Measurements from ENCODE around the gene DUSP3.
"Not testable (repeated sequence)": the region's sequence is repeated elsewhere in the genome, so short reads cannot be mapped to it uniquely, and the experiment has no call there.

Gene DUSP3

GRCh38 chr17:43801844-43802243 lies 23.1 kb upstream of the DUSP3 start:
- no peak for DNase-seq (ENCODE audit: low read depth, low spot score)

DNA sequence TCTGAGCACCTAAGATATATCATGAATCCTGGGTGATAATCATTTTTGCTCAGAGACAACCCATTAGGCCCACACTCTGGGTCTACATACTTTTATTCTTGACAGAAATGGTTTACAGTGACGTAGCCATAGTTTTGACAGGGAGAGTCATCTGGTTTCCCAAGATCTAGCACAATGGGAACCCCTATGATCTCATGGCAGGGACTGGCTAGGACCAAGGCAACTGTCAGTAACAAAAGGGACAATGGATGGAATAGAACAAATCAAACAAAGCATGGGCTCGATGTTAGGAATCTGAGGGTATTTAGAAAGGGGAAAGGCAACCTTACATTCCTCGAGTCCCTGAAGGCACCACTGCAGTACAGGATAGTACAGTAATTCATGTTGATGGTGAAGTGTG lies 22.0 kb upstream of the DUSP3 start:
- no peak for DNase-seq (ENCODE audit: low read depth, low spot score)

GRCh38 chr17:43799047-43799446 lies 20.3 kb upstream of the DUSP3 start:
- DNase-seq (ENCODE audit: low read depth, low spot score), result no peak

DNA sequence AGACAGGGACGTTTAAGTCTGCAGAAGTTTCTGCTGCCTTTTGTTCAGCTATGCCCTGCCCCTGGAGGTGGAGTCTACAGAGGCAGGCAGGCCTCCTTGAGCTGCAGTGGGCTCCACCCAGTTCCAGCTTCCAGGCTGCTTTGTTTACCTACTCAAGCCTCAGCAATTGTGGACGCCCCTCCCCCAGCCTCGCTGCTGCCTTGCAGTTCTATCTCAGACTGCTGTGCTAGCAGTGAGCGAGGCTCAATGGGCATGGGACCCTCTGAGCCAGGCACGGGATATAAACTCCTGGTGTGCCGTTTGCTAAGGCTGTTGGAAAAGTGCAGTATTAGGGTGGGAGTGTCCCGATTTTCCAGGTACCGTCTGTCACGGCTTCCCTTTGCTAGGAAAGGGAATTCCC lies 19.2 kb upstream of the DUSP3 start:
- not testable (repeated sequence) for DNase-seq (ENCODE audit: low read depth, low spot score)

DNA sequence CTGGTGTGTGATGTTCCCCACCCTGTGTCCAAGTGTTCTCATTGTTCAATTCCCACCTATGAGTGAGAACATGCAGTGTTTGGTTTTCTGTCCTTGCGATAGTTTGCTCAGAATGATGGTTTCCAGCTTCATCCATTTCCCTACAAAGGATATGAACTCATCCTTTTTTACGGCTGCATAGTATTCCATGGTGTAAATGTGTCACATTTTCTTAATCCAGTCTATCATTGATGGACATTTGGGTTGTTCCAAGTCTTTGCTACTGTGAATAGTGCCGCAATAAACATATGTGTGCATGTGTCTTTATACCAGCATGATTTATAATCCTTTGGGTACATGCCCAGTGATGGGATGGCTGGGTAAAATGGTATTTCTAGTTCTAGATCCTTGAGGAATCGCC lies 13.9 kb upstream of the DUSP3 start:
- DNase-seq (ENCODE audit: low read depth, low spot score), result not testable (repeated sequence)

DNA sequence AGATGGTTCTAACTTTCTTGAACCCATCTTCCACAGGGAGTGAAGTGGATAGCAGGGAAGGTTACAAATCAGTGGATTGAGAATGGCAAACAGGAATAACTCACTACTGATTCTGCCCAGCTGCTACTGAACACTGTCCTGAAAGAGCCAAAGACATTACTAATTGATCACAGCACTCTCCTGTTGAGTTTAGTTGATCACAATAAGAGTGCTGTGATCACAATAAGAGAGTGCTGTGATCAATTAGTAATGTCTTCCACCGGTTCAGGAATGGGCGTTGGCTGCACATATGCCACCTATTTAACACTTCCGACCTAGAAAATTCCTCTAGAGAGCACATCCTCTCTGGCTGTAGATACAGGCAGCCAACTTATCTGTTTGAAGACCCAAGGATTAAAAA lies 12.8 kb upstream of the DUSP3 start:
- peak; percentile 36 for DNase-seq (ENCODE audit: low read depth, low spot score)

DNA sequence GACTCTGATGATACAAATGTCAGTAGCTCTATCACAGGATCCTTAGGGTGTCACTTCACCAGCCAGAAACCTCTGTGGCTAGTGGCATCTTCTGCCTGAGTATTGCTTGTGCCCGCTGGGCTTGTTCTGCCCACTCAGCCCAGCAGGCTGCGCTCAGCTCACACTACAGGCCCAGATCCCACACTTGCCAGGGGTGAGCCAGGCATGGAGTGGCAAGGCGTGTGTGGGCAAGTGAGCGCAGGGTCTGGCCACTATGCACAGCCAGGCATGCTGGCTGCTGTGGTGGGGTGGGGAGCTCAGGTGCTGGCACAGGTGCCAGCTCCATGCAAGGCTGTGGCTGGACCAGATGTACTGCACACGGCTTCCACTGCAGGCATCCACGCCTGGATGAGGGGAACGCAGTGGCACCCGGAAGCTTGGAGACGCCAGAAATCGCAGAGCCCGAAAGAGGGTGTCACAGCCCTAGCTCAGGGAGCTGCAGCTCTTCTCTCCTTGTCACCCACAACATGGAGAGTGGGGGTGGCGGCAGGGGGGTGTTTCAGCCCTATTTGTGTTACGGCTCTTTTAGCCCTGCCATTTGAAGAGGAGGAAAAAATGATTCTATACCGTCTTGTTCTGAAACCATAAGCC lies 11.6 kb upstream of the DUSP3 start:
- DNase-seq (ENCODE audit: low read depth, low spot score), result no peak

- DNase-seq (ENCODE audit: low read depth, low spot score), result no peak
Measured at GRCh38 chr17:43789482-43789881, 10.7 kb upstream of the DUSP3 start.

GRCh38 chr17:43788540-43788939 lies 9.8 kb upstream of the DUSP3 start:
- DNase-seq (ENCODE audit: low read depth, low spot score), result no peak

DNA sequence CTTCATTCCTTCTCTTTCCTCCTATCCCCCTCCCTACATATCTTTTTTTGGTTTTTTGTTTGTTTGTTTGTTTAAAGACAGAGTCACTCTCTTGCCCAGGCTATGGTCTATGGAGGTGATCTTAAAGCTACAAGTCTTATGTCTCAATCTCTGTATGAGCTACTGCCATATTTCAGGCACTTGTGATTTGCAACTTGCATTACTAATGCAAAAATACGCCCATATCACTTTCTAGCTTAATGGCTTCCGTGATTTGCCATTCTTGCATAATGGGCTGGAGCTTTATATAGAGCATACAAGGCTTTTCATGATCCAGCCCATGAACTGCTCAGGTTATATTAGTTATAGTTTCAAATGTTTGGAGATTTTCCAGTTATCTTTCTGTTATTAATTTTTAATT lies 9.0 kb upstream of the DUSP3 start:
- no peak for DNase-seq (ENCODE audit: low read depth, low spot score)

GRCh38 chr17:43784628-43785101 lies 5.9 kb upstream of the DUSP3 start:
- peak; percentile 69 for DNase-seq (ENCODE audit: low read depth, low spot score)

DNA sequence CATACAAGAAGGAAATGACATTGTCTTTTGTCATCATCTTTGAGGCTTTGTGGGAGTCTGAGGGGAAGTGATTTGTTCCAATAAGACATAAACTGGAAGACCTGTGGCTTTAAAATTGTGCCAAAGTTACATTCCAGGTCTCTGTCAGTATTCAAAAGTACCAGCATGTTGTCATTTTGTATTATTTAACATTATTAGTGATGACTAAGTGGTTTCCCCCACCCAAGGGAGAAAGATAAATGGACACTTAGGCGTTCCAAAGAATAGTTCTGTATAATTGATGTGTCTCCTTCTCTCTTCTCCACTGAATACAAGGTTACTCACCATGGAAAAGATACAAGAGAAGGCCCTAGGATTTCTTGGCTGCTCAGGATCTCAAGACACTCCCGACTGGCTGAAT lies 5.3 kb upstream of the DUSP3 start:
- DNase-seq (ENCODE audit: low read depth, low spot score), result peak; percentile 31

GRCh38 chr17:43782913-43783680 lies 4.3 kb upstream of the DUSP3 start:
- no peak for DNase-seq (ENCODE audit: low read depth, low spot score)

DNA sequence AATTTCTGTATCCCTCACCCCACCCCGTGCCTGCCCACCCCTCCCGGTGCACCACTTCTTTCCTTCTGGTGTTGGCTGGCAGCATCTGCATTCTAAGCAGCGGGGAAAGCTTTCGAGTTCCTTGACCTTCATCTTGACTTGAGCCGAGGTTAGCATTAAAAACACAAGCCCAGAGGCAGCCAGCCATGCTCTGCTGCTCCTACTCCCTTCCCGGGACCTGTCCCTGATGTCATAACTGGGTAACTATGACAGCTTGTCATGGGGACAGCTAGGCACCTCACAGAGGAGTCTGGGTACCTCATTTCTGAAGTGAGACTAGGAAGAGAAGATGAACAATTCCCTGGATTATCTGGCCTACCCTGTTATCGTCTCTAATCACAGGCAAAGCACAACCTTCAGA lies 1.4 kb upstream of the DUSP3 start, which contains the start of gene CFAP97D1:
Gene CFAP97D1 (plus strand): TSS at position 301 of the 400 bp plus-strand sequence. CDS start 28 bp downstream, at position 329.
- no peak for DNase-seq (ENCODE audit: low read depth, low spot score)

- DNase-seq (ENCODE audit: low read depth, low spot score), result no peak
Measured at GRCh38 chr17:43779145-43780125, 658 bp upstream of the DUSP3 start.

DNA sequence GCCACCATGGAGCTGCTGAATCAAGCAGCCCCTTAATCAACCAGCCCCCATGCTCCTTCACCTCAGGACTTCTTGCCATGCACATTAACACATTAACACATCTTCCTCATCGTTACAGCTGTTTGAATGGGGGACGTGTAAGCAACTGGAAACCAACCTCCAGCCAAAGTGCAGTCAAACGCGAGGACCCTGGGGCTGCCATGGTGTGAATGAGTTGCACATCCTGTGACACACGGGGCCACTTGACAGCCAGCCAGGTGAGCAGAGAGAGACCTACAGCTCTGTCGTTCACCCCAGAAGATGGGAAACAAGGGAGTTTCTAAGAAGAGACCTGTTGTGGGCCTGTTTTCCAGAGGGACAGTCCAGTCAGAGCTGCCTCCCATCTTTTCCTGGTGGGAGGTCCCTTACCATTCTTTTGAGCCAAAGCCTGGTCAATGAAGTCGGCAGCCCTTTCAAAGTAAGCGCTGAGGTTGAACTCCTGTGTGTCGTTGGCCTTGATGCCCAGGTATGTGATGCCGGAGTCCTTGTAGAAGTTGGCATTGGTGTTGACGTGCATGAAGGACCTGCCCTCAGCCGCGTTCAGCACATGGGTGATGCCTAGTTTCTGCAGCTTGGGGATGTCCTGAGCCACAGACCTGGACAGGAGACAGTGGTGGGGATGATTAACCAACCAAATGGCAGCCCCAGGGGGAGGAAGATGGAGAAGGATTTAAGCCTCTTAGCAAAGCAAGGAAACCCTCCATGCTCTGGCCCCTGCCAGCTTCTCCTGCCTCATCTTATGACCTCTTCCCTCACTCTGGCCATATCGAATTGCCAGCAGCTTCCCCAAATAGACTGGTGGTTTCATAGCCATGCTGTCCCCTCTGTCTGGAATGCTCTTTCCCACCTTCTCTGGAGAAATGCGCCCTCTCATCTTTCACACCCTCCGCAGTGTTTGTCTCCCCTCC lies 4.2 kb downstream of the DUSP3 start:
- DNase-seq (ENCODE audit: low read depth, low spot score), result no peak

- no peak for DNase-seq (ENCODE audit: low read depth, low spot score)
Measured at GRCh38 chr17:43772877-43773648, 5.7 kb downstream of the DUSP3 start.

DNA sequence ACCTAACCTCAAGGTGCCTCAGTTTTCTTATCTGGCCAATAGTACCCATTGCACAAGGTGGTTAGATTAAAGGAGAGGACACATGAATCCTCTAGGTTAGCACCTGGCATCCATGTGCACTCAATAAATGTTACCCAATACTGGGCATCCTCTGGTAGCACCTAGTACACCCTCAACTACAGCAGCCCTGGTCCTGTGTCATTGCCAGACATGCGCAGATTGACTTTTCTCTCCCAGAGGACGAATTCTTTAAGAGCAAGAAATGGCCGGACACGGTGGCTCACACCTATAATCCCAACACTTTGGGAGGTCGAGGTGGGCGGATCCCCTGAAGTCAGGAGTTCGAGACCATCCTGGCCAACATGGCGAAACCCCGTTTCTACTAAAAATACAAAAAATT lies 7.3 kb downstream of the DUSP3 start:
- no peak for DNase-seq (ENCODE audit: low read depth, low spot score)

GRCh38 chr17:43770957-43771356 lies 7.8 kb downstream of the DUSP3 start:
- DNase-seq (ENCODE audit: low read depth, low spot score), result no peak

GRCh38 chr17:43769859-43770258 lies 8.9 kb downstream of the DUSP3 start:
- no peak for DNase-seq (ENCODE audit: low read depth, low spot score)

Data from astrocyte of the hippocampus (primary cell).